Measurements from ENCODE around the gene IL16.

Gene IL16

DNA sequence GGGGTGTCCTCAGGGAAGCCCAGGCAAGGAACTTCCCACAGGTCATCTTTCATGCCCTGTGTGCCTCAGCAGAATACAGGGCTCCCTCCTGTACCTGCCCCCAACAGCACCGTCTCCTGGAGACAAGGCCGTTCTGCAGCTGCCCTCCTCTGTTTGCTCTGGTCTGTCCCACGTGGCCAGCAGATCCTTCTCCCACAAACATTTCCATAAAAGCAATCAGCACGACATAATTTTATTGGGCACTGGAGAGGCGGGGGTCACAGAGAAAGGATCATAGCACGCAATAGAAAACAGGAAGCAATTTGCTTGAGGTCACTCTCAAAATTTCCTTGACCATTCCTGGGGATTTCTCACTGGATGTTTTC is 97.8 kb downstream of the IL16 start:
- no peak for DNase-seq (ENCODE audit: low spot score)

DNA sequence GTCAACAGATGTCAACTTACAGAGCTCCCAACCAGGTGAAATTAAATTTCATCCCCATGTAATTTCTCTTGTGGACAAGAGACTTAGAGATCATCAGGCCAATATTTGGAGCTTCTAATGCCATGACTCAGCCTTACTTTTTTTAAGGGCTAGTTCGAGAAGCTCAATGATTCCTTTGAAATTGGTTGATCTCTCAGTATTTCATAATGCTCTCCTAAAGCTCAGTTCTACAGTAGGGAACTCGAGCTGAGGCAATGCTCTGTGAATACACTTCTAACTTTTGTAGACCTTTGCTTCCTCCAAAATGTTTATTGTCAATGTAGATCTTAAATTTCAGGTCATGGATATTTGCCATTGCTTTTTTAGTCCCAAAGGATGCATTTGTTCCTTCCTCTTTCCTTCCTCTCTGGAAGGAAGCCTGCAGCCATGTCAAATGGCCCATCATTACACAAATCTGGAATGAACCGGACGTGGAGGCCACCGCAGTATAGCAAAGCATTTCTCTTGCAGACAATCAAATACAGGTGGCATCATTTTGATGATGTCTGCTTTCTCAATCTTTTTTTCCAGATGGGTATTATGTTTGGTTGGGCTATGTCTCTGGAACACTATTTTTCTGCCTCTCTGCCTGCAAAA is 98.9 kb downstream of the IL16 start:
- DNase-seq (ENCODE audit: low spot score): no peak

DNA sequence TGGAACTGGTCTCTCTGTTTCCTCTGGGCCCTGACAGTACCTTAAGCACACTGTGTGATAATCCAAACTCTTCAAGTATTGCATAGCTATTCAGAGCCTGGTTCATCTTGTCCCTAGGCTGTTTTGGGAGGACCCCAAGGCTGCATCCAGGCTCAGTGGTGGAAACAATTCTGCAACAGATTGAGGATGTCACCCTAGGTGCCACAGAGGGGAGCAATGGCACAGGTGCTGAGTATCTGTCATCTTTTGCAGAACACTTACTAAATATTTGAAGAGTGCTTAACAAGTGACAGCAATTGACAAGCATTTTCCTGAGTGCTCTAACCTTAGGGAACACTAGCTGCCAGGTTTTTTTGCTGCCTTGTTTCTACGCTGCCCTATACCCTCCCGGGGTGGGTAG is 99.5 kb downstream of the IL16 start:
- DNase-seq (ENCODE audit: low spot score): no peak

DNA sequence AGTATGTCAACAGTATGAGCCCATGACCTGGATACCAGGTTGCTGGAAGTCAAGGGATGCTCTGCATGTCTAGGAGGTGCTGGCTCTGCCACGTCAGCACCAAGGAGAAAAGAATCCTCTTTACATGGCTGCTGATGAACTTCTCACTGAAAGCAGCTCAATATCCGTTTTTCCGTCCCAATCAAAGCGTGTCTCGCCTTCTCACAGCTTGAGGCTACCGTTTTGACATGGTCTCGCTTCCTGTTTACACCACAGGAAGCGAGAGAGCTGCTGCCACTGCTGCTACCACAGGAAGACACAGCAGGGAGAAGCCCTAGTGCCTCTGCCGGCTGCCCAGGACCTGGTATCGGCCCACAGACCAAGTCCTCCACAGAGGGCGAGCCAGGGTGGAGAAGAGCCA is 100.0 kb downstream of the IL16 start:
- no peak for DNase-seq (ENCODE audit: low spot score)

DNA sequence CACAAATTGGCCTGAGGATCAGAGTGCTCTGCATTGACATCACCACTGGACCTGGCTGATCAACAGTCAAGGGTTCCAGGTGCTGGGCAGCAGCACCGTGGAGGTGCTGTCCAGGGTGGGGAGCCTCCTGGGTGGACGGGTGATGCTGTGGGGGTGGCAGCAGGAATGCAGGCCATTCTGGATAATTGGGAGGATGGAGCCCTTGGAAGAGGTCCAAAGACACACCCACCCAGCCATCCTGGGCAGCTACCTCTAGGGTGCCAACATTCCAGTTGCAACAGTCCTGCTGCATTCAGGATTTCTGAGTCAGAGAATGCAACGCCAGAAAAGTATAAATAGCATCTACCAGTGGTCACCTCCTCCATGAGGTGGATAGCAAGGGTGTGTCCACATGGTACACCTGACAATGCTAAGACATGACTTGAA is 100.5 kb downstream of the IL16 start:
- peak; percentile 53 for DNase-seq (ENCODE audit: low spot score)

DNA sequence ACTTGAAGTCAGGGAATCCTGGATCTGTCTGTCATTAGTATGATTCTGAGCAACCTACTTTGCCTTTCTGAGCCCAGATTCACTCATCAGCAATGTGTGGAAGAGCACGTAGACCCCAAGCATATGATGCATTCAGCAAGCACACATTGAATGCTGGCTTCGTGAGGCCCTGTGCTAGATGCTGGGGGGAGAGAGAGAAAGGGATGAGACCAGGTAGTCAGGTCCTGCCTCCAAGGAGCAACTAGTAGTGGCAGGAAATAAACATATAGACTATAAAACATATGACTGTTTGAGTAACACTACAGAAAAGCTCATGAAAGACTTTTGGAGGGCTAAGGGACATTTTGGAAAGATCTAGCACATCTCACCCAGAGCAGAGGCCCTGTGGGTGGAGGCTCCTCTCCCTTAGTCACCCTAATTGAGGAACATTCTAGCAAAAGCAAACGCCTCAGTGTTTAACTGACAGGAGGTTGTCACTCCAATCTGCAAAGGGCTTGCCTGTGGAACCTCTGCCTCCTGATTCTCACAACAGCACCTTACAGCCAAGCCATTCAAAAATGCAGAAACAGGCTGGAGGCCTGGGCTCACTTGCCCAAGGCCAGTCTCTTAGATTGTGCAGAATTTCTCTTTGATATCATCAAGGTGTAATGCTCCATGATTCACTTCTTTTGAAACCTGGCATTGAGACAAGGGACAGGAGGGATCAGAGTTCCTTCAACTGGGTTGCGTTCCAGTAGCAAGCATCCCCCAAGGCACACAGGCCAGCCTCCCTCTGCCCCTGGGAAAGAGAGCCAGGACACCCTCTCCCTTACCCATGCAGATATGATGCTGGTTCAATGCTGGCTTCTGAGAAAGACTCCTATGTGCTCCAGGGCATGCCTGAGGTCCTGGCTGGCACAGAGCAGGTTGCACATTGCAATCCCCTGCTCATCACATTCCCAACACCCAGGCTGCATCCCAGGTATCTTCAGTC is 101.2 kb downstream of the IL16 start:
- no peak for DNase-seq (ENCODE audit: low spot score)

DNA sequence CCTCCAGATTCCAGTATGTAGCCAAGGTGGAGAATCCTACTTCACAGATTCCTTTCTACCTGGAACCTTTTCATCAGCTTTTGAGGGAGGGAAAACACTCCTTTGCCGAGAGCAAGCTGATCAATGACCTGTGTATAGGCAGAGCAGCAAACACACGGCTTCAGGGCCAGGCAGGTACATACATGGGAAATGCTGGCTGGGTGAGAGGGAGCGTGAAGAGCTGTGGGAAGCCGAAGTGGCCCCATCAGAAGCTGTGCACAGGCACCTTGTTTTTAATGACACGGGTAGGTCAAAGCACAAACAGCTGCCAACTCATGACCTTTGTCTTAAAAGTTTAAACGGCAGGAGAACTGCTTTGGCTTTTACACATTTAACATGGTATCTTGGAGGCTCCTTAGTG is 101.9 kb downstream of the IL16 start:
- DNase-seq (ENCODE audit: low spot score): no peak

DNA sequence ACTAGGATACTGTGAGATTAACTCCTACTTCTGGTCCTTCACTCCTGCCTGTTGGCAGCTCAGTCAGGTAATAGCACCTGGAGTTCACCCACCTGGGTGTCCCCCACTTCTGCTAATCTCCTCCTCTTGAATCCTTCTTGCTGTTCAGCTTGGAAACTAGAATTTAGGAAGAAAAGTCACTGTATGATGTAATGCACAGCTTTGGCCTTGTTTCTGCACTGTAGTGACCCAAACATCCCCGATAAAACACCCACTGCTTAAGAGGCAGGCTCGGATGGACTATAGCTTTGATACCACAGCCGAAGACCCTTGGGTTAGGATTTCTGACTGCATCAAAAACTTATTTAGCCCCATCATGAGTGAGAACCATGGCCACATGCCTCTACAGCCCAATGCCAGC is 102.5 kb downstream of the IL16 start:
- DNase-seq (ENCODE audit: low spot score): no peak

DNA sequence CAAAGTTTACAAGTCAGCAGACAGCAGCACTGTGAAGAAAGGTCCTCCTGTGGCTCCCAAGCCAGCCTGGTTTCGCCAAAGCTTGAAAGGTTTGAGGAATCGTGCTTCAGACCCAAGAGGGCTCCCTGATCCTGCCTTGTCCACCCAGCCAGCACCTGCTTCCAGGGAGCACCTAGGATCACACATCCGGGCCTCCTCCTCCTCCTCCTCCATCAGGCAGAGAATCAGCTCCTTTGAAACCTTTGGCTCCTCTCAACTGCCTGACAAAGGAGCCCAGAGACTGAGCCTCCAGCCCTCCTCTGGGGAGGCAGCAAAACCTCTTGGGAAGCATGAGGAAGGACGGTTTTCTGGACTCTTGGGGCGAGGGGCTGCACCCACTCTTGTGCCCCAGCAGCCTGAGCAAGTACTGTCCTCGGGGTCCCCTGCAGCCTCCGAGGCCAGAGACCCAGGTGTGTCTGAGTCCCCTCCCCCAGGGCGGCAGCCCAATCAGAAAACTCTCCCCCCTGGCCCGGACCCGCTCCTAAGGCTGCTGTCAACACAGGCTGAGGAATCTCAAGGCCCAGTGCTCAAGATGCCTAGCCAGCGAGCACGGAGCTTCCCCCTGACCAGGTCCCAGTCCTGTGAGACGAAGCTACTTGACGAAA is 103.1 kb downstream of the IL16 start:
- no peak for DNase-seq (ENCODE audit: low spot score)

DNA sequence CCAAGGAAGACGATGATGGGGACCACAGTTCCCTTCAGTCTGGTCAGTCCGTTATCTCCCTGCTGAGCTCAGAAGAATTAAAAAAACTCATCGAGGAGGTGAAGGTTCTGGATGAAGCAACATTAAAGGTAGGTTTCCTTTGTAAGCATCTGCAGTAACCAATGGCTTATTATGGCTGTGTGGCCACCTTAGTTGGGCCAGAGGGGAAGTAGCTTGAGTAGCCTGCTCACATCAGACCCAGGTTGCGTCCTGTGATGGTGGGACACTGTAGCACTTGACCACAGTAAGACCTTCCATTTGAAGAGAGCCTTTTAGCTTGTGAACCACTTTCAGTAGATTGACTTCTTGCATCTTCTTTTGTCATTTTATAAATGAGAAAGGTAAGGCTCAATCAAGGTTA is 104.7 kb downstream of the IL16 start:
- no peak for DNase-seq (ENCODE audit: low spot score)

DNA sequence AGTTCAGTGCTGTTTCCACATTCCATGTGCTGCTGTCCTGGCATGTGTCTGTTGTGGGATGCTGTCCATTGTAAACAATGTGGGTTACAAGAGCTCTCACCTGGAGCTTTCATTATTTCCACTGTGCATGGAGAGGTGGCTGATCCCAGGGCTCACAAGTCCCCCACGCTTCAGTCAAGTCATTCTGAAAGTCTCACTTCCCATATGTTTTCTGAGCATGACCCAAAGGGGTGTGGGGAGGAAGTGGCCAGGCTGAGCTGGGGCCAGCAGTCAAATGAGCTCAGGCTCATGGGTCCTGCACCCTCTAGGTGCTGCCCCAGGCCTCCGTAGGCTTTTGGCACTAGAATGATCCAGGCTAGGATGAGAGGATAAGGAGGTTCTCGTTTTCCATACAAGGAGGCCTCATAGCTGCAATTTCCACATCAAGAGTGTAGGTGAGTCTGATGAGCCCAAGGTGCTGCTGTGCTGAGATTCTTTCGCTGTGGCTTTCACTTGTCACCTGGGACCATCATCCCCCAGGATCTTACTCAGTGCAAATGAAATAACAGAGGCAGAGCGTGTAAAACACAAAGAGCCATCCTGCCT is 105.2 kb downstream of the IL16 start:
- DNase-seq (ENCODE audit: low spot score): no peak

DNA sequence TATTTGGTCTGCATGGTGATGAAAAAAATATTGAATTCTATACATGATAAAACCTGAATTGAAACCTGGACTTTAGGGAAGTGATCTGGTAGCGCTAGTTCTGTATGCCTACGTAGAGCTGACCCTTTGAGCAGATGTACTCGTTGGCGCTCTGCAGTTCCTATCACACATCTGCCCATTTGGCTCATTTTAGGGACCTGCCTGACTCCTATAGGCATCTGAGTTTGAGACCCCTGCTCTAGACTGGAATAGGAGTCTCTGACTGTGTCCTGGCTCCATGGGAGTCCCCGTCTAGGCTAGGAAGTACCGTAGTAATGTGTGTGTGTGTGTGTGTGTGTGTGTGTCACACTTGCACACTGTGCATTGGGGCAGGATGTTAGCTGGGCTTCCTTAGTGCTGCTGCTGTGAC is 106.0 kb downstream of the IL16 start:
- no peak for DNase-seq (ENCODE audit: low spot score)

DNA sequence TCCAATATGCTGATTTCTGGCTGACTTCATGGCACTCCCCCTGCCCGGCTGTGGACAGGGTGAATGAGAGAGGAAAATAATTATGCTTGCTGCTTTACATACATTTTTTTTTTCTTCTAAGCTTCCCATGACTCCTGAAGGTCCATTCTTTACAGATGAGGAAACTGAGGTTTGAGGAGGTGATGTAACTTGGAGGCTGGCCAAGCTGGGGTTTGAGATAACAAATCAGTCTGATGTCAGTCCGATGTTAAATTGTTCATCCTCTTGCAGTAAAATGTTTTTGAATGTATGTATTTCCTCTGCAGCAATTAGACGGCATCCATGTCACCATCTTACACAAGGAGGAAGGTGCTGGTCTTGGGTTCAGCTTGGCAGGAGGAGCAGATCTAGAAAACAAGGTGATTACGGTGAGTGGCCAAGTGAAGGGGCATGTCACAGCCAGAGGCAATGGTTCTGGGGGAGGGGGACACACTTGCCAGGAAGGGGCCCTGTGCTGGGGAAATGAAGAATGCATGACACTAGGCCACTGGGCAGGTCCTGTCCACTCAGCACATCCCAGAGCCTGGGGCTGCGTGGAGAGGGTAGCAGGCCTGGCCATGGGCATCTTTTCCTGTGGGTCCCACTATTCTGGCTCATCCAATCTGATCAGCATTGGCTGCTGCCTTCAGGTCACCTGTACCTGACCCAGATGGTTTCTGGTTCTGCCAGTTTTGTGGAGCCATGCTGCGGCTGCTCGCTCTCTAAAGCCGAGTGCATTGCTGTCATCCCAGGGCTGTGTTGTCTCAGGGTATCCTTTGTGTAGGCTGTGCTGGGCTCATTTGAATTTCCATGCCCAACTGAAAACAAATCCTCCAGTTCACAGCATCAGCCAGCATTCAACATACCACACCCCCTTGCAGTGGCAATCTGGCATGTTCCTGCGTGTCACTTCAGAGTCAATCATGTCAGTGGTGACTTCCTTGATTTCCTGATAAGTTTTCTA is 106.9 kb downstream of the IL16 start:
- DNase-seq (ENCODE audit: low spot score): no peak

DNA sequence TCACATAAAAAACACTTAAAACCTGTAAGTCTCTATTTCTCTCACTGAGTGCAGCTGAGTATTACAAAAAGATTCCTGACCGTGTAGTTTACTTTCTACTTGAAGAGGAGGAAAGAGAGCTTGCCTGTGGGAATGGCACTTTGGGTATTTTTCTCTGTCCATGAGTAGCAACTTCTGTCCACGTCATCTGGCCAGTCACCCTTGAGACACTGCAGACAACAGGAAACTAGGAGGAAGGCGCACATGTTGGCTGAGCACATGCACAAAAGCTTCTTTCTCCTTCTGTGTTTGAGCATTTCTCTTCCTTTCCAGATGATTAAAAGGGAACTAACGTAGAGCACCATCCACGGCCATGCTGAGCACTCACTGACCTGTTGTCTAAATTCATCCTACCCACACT is 107.5 kb downstream of the IL16 start:
- DNase-seq (ENCODE audit: low spot score): peak; percentile 33

DNA sequence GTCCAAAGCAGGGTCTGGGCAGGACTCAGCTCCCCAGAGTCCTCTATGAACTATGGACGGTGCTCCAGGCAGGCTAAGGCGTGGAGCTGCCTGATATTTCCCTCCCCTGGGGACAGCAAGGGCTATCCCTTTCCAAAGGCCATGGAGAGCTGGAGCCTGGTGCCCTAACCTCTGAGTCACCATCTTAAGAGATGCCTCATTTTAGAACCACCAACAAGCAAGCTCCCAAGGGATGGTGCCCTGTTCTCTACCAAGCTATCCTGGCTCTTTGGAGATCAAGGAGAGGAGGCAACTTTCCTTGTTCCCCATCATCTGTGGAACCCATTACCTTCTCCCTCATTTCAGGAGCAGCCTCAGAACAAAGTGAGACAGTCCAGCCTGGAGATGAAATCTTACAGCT is 111.6 kb downstream of the IL16 start:
- no peak for DNase-seq (ENCODE audit: low spot score)

DNA sequence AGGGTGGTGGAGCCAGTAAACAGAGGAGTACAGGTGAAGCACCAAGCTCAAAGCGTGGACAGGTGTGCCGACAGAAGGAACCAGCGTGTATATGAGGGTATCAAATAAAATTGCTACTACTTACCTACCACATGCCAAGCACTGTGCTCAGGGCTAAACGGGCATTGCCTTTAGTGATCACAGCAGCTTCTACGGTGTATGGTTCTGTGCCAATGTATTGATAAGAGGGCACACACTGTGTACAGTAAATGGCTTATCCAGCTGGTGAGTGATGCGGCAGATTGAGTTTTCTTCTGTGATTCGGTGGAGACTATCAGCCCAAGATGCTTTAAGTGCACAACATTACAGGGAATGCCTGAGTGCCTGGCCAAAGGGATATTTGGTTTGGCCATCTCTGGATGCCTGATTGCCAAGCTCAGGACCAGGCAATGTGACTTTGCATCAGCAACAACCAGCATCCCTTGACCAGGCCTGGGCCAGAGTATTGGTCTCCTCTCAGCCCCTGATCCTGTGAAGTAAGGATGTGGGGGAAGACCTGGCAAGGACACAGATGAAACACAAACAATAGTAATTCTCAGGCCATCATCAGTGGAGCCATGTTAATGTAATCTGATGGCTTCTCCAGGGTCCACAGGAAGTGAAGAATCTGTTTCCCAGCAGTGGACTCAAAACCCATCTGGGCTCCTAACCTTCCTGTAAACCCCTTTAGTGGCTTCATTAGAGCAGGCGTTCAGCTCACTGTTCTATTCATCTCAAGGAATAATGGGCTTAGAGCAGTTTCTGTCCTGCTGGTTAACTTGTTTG is 113.2 kb downstream of the IL16 start:
- no peak for DNase-seq (ENCODE audit: low spot score)

DNA sequence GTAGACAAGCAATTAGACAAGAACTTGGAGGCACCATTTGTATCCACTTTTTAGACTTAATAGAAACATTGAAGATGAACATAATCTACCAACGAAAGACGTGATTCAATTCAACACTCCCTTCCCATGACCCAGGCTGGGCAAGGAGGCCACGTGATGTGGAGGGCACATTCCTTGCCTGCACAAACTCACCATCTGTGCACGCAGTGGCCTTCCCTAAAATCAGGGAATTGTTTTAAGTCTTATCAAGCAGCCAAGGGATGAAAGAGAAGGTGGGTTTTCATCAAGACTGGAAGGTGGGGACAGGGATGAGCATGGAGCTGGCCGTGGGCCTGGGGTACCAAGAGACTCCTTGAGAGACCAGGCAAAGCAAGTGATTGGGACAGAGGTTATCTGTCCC is 113.8 kb downstream of the IL16 start:
- DNase-seq (ENCODE audit: low spot score): no peak

DNA sequence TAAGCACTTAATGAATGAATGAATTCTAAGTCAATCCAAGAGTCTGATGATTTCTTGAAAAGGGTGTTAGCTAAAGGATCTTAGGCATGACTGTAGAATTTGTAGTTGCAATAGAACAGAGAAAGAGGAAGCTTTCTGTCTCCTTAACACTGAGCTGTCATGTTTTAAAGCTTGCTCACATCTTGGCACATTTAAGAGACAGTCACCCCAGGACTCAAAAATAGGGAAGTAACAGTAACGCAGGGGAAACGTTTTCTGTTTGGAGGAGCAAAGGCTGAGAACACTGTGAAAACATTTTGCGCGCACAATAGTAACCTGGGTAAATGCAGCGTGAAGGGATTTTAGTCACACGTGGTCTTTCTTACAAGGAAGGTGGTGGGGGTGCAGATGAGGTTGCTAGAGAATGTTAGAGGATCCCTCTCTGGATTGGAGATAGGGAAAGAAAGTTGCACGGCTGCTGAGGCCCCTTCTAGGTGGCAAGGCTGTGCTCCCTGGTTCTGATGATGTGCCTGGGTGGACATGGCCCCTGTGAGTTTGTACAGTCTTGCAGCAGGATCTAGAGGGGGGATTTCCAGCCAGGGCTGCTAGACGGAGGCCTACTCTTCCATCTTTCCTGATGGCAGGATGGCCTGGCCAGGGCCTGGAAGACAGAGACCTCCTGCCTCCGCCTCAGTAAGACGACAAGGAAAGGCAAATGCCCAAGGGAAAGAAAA is 115.2 kb downstream of the IL16 start:
- DNase-seq (ENCODE audit: low spot score): no peak

DNA sequence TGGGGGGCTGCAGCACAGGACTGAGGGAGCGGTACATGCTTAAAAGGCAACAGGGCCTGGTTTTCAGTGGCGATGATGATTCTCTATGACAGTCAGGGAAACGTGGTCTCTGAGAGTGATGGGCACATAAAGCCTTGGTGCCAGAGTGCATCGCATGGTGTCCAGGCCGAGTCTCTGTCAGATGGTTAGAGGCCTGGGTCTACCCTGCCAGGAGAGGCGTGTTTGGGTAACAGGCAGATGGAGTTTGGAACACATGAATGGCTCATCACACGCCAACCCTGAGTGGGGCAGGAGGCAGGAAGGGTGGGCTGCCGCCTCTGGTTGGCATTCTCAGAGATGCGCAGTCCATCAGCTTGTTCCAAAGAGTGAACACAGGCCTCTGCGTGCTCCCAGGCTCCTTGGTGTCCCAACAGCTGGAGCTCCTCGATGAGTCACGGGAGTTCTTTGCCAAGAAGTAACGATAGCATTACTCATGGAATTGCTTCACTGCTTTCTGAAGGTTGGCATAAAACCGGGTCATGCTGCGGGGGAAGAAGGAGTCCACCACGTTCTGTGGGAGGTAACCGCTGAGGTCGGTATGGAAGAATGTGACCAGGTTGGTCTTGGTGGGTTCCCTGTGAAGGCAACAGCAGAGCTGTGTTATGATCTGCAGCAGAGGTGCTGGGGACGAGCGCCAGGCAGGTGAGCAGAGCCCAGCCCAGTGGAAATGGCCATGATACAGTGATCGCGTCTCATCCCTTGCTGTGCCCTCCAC is 116.3 kb downstream of the IL16 start:
- peak; percentile 90 for DNase-seq (ENCODE audit: low spot score)

Data from AG08396 (cell line).